ENCODE data around the gene RNF207.

The RNF207 gene

GRCh38 chr1:6251681-6252373 is 45.9 kb downstream of the RNF207 start:
- DNase-seq: no peak

GRCh38 chr1:6252374-6252710 is 46.4 kb downstream of the RNF207 start:
- no peak for DNase-seq

GRCh38 chr1:6253380-6253779 is 47.5 kb downstream of the RNF207 start:
- DNase-seq: no peak

- DNase-seq: no peak
Measured at GRCh38 chr1:6254691-6255090, 48.8 kb downstream of the RNF207 start.

GRCh38 chr1:6256645-6257044 is 50.7 kb downstream of the RNF207 start:
- no peak for DNase-seq

- no peak for DNase-seq
Measured at GRCh38 chr1:6257541-6258069, 51.7 kb downstream of the RNF207 start.

GRCh38 chr1:6258675-6259074 is 52.8 kb downstream of the RNF207 start:
- no peak for DNase-seq

- peak; percentile 81 for DNase-seq
Measured at GRCh38 chr1:6259491-6260362, 53.8 kb downstream of the RNF207 start.

- no peak for DNase-seq
Measured at GRCh38 chr1:6260433-6260934, 54.6 kb downstream of the RNF207 start.

- peak; percentile 54 for DNase-seq
Measured at GRCh38 chr1:6260961-6261614, 55.2 kb downstream of the RNF207 start, which contains the start of gene GPR153. Gene GPR153, minus strand, starts transcription at chr1:6261098. Its CDS starts 6,193 bp downstream, at chr1:6254905.

- DNase-seq: no peak
Measured at GRCh38 chr1:6261615-6261995, 55.7 kb downstream of the RNF207 start.

- DNase-seq: no peak
Measured at GRCh38 chr1:6262555-6263420, 56.9 kb downstream of the RNF207 start.

- DNase-seq: no peak
Measured at GRCh38 chr1:6263716-6264115, 57.8 kb downstream of the RNF207 start.

- DNase-seq: no peak
Measured at GRCh38 chr1:6265151-6265550, 59.2 kb downstream of the RNF207 start.

GRCh38 chr1:6266641-6267040 is 60.7 kb downstream of the RNF207 start:
- no peak for DNase-seq

GRCh38 chr1:6267686-6268322 is 61.9 kb downstream of the RNF207 start:
- DNase-seq: no peak

- no peak for DNase-seq
Measured at GRCh38 chr1:6268415-6268814, 62.5 kb downstream of the RNF207 start.

- DNase-seq: no peak
Measured at GRCh38 chr1:6269296-6269695, 63.4 kb downstream of the RNF207 start.

- DNase-seq: no peak
Measured at GRCh38 chr1:6269720-6270400, 63.9 kb downstream of the RNF207 start.

GRCh38 chr1:6270401-6270800 is 64.5 kb downstream of the RNF207 start:
- no peak for DNase-seq

Measured in activated T-cell treated with anti-CD3 and anti-CD28 coated beads, Interleukin-2, amount 50 U/mL, for 1 hour (primary cell).